Endothelial cell of umbilical vein (primary cell): Measurements from ENCODE around the gene GTPBP3. TPM values are rescaled to one million over a fixed set of nuclear protein-coding genes. Genes with fewer than 3 reads are reported as not detected.

Experiments
- BruUV-seq: library from RNA; stranded (reverse); fragments of 400-500 nt; replicated peaks from 2 replicates; lab custom pipeline; 2021; lab: Mats Ljungman, UMichigan
- CTCF ChIA-PET: fragments of 300-600, 350-600 bp; sonication (Branson Sonifier 250); formaldehyde crosslinking; loops from one replicate; lab custom pipeline; 2021; ENCODE audit warnings: antibody characterized with exemption, inconsistent platforms; lab: Charles Lee
- POLR2A ChIA-PET: fragments of 300-600, 350-600 bp; sonication (Branson Sonifier 250); formaldehyde crosslinking; loops from one replicate; lab custom pipeline; 2021; ENCODE audit warnings: antibody characterized with exemption, inconsistent platforms; lab: Charles Lee
- DNase-seq: peaks from one replicate; pipeline ENCODE4 v3.0.0-alpha.2; 2011; ENCODE audit warnings: low read depth, low spot score
- FAIRE-seq: peaks from 2 replicates; lab custom pipeline; 2011; peaks lifted over from hg19 to GRCh38; lab: Jason Lieb, UNC
- H2AFZ ChIP-seq: 2 replicates; pipeline ENCODE4 v1.6.0; 2012; ENCODE audit warnings: low read depth, low read length, control low read depth, inconsistent platforms
- H3K27ac ChIP-seq: 2 replicates; pipeline ENCODE4 v1.5.1; 2011; ENCODE audit warnings: low read depth, mild to moderate bottlenecking, control low read depth, low read length, moderate library complexity; ENCODE audit not compliant: insufficient read depth
- H3K27me3 ChIP-seq, 2 experiments: 2 replicates each; pipeline versions ENCODE4 v1.6.0 to v1.6.1; 2011; ENCODE audit warnings: low read length in 2 of 2, mixed read lengths in 1 of 2; ENCODE audit not compliant: control insufficient read depth in 2 of 2, insufficient read depth in 2 of 2
- H3K36me3 ChIP-seq, 2 experiments: 2 replicates in 1 of 2; 3 replicates in 1 of 2; pipeline ENCODE4 v1.5.1; 2011; ENCODE audit warnings: low read length in 2 of 2, mild to moderate bottlenecking in 1 of 2, moderate library complexity in 1 of 2; ENCODE audit not compliant: control insufficient read depth in 2 of 2, insufficient read depth in 2 of 2; ENCODE audit errors: extremely low read depth in 1 of 2
- H3K4me1 ChIP-seq: 3 replicates; pipeline ENCODE4 v1.5.1; 2011; ENCODE audit warnings: mild to moderate bottlenecking, low read length; ENCODE audit not compliant: control insufficient read depth, insufficient read depth; ENCODE audit errors: extremely low read depth
- H3K4me2 ChIP-seq: 2 replicates; pipeline ENCODE4 v1.6.1; 2011; ENCODE audit warnings: low read length, control low read depth, mixed read lengths; ENCODE audit not compliant: insufficient read depth
- H3K4me3 ChIP-seq, 3 experiments: fragments of 200-600 bp in 1 of 3; sonication (generic), shearing (Covaris generic) in 1 of 3; replicated peaks in 1 of 3; 2 replicates each; pipeline ENCODE4 v1.5.1; 2011 to 2016; ENCODE audit warnings: control low read depth in 3 of 3, low read length in 3 of 3, mild to moderate bottlenecking in 2 of 3, inconsistent platforms in 1 of 3, low read depth in 1 of 3, moderate library complexity in 1 of 3; ENCODE audit not compliant: insufficient read depth in 1 of 3
- H3K79me2 ChIP-seq: 2 replicates; pipeline ENCODE4 v1.6.0; 2012; ENCODE audit warnings: low read length, inconsistent platforms; ENCODE audit not compliant: control insufficient read depth, insufficient read depth
- H3K9ac ChIP-seq: replicated peaks from 2 replicates; pipeline ENCODE3; 2011; ENCODE audit warnings: low read length, control low read depth; ENCODE audit not compliant: insufficient read depth; ENCODE audit errors: extremely low read depth
- H3K9me1 ChIP-seq: replicated peaks from 3 replicates; pipeline ENCODE4 v1.6.0; 2011; ENCODE audit warnings: mild to moderate bottlenecking, low read length; ENCODE audit not compliant: control insufficient read depth, insufficient read depth; ENCODE audit errors: extremely low read depth
- H3K9me3 ChIP-seq: replicated peaks from 2 replicates; pipeline ENCODE4 v1.5.1; 2012; ENCODE audit warnings: low read length, inconsistent platforms; ENCODE audit not compliant: control insufficient read depth, insufficient read depth
- H4K20me1 ChIP-seq: replicated peaks from 2 replicates; pipeline ENCODE3; 2011; ENCODE audit warnings: mild to moderate bottlenecking, low read length; ENCODE audit not compliant: control insufficient read depth, insufficient read depth; ENCODE audit errors: extremely low read depth
- CTCF ChIP-seq, 2 donors: IDR thresholded peaks; 1 replicate in 1 of 2; 2 replicates in 1 of 2; pipeline ENCODE4 v1.5.1; 2011; ENCODE audit warnings: low read length in 2 of 2, mild to moderate bottlenecking in 2 of 2, moderate library complexity in 2 of 2, control low read depth in 1 of 2, inconsistent platforms in 1 of 2, low read depth in 1 of 2; ENCODE audit not compliant: insufficient read depth in 1 of 2; ENCODE audit errors: extremely low read depth in 1 of 2
- EZH2 ChIP-seq: IDR thresholded peaks from 2 replicates; pipeline ENCODE4 v1.6.1; 2012; ENCODE audit warnings: borderline replicate concordance, low read depth, mild to moderate bottlenecking, moderate library complexity, low read length, inconsistent platforms; ENCODE audit not compliant: severe bottlenecking
- FOS ChIP-seq: IDR thresholded peaks from 2 replicates; pipeline ENCODE4 v1.6.1; 2011; ENCODE audit warnings: mild to moderate bottlenecking, low read length, moderate library complexity, borderline replicate concordance; ENCODE audit not compliant: insufficient read depth
- GATA2 ChIP-seq: IDR thresholded peaks from 2 replicates; pipeline ENCODE4 v1.7.0; 2011; ENCODE audit warnings: low read depth, mild to moderate bottlenecking, moderate library complexity, mixed read lengths, low read length; ENCODE audit not compliant: insufficient read length, insufficient read depth
- JUN ChIP-seq: IDR thresholded peaks from 2 replicates; pipeline ENCODE4 v1.6.1; 2011; ENCODE audit warnings: borderline replicate concordance, low read depth; ENCODE audit not compliant: insufficient read length, insufficient read depth
- MAX ChIP-seq: IDR thresholded peaks from 2 replicates; pipeline ENCODE4 v1.6.1; 2011; ENCODE audit not compliant: insufficient read depth, insufficient read length
- MYC ChIP-seq: IDR thresholded peaks from one replicate; pipeline ENCODE4 v1.6.1; 2011; ENCODE audit warnings: mild to moderate bottlenecking, low read depth, low read length
- POLR2A ChIP-seq: IDR thresholded peaks from 2 replicates; pipeline ENCODE4 v1.6.1; 2012; ENCODE audit warnings: low read depth, mild to moderate bottlenecking, control low read depth, low read length
- POLR2AphosphoS5 ChIP-seq: IDR thresholded peaks from 2 replicates; pipeline ENCODE4 v1.6.1; 2012; ENCODE audit warnings: low read depth, mild to moderate bottlenecking, control low read depth, low read length, moderate library complexity; ENCODE audit not compliant: insufficient read depth
- dilution Hi-C: fragments of 300-500 bp; cut with MboI; formaldehyde crosslinking; loops from one replicate; pipeline ENCODE4 v1.15.0; 2019; ENCODE audit warnings: low sequenced_read_pairs; ENCODE audit not compliant: extremely low pct_ligation_motif_present
- intact Hi-C: fragments of 100-400 bp; cut with micrococcal nuclease; formaldehyde crosslinking; loops from one replicate; pipeline ENCODE4 v1.10.0; 2022
- polyA plus RNA-seq, 4 experiments: library from polyadenylated mRNA; depleted of rRNA in 3 of 4; stranded (reverse) in 3 of 4; unstranded in 1 of 4; fragments of >200 nt; gene quantifications; 2 replicates each; pipeline versions ENCODE4 v1.2.1 to v1.2.3, GENCODE V29; 2011 to 2012; ENCODE audit warnings: missing spikeins in 1 of 4
- total RNA-seq: library from RNA; stranded (reverse); gene quantifications from 2 replicates; pipeline ENCODE4 v1.2.3, GENCODE V29; 2021

GTPBP3 gene
- total and polyA plus RNA-seq, 2 donors (not counting 3 experiments of a cell fraction or from before 2014, with no cell fraction given), result 12.7 to 34.7 TPM

- DNase-seq (no peak), FAIRE-seq (no peak)
- Histone ChIP-seq H2AFZ (no peak overlapping the region), H3K27me3 (peaks cover 4 to 19% of the 10 kb centered on the region in 2 experiments), H4K20me1 (no peaks in the 10 kb centered on the region), H3K4me3 (no peak overlapping the region), H3K4me2 (no peak overlapping the region), H3K9me3 (no peaks in the 10 kb centered on the region), H3K4me1 (peaks cover 15% of the 10 kb centered on the region), H3K36me3 (no peaks in the 10 kb centered on the region), H3K27ac (no peak overlapping the region), H3K9me1 (no peaks in the 10 kb centered on the region), H3K9ac (no peak overlapping the region), H3K79me2 (no peaks in the 10 kb centered on the region)
- intact Hi-C loops, result no loop called here
- ChIA-PET CTCF (no interaction called here), POLR2A (no interaction called here)
- dilution Hi-C loops, result no loop called here
- TF ChIP-seq POLR2AphosphoS5 (no peak), MYC (no peak), EZH2 (no peak), JUN (no peak), POLR2A (no peak), MAX (no peak), CTCF (IDR thresholded peaks at IDR 0.05; ENCODE audit: extremely low read depth in 1 of 2, insufficient read depth in 1 of 2, low read depth in 1 of 2, low read length in 2 of 2) (no peak), GATA2 (no peak), FOS (no peak)
- BruUV-seq, result no TSS peak
Observed at GRCh38 chr19:17331045-17331558, 6.3 kb upstream of the GTPBP3 start.
